Hematopoietic multipotent progenitor cell treated with erythropoietin and hydrocortisone succinate and interleukin-3 and kit ligand, for 8 days (in vitro differentiated cells): ENCODE results near the gene ZRANB3.
"Not testable (repeated sequence)": the region's sequence is repeated elsewhere in the genome, so short reads cannot be mapped to it uniquely, and the experiment has no call there.

Experiments used
- DNase-seq: peaks from one replicate; pipeline ENCODE4 v3.0.0-alpha.2; 2015

ZRANB3 gene

GRCh38 chr2:135530313-135531230 lies at the start of gene ZRANB3:
Gene ZRANB3 (minus strand): TSS chr2:135531218.
- peak; percentile 99 for DNase-seq

GRCh38 chr2:135573620-135574019 lies 42.6 kb upstream of the ZRANB3 start:
- no peak for DNase-seq

DNA sequence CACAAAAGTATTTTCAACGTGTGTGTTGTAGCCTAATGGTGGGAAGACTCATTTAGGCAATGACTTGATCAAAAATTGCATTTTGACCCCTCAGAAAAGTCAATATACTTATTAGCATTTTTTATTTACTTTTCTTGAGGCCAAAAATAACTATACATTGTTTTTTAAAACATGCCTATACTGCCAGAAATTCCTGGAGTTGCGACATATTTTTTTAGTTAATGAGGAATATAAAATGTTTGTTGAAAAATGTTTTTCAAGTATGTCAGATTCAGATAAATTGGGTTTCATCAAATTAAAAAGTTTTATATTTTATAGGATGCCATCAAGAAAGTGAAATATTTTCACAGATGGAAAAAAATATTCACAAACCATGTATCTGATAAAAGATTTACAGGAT lies 39.9 kb upstream of the ZRANB3 start:
- no peak for DNase-seq

GRCh38 chr2:135563793-135564192 lies 32.8 kb upstream of the ZRANB3 start:
- no peak for DNase-seq

- no peak for DNase-seq
Measured at GRCh38 chr2:135561925-135562324, 30.9 kb upstream of the ZRANB3 start.

- no peak for DNase-seq
Measured at GRCh38 chr2:135557530-135557929, 26.5 kb upstream of the ZRANB3 start.

DNA sequence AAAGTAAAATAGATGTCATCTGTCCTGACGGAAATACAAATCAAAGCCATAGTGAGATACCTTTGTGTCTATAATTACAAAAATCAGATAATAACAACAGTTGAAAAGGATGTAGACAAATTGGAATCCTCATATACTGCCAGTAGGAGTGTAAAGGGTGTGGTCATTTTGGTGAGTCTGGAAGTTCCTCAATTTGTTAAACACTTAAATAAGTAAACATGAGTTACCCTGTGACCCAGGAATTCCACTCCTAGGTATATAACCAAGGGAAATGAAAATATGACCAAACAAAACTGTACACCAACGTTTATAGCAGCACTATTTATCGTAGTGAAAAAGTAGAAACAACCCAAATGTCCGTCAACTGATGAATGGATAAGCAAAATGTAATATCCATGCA lies 24.3 kb upstream of the ZRANB3 start:
- no peak for DNase-seq

DNA sequence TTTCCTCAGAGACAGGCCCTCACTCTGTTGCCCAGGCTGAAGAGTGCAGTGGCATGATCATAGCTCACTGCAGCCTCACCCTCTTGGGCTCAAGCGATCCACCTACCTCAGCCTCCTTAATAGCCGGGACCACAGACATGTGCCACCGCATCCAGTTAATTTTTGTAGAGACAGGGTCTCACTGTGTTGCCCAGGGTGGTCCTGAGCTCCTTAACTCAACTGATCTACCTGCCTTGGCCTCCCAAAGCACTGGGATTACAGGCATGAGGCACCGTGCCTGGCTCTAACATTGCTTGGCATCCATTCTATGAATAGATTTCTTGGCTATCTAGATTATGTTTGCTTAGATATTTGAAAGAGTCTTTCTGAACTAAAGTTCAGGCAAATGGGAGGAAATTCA lies 21.9 kb upstream of the ZRANB3 start:
- no peak for DNase-seq

DNA sequence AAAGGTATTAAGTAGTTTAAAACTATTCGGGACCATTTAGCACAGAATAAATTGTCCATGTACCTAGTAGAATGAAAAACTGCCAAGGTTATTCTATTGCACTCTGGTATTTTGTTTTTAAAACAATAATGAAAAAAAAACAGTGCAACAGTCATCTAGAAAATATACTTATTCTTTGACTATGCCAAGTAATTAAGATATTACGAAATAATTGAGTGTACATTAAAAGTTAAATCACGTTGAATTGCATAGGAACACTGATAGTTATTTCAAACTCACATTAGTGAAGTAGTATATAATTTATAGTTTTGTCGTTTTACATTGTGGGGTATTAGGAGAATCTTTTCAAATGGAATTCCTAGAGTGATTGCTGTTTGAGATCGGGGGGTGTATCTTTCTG lies 20.3 kb upstream of the ZRANB3 start:
- no peak for DNase-seq

DNA sequence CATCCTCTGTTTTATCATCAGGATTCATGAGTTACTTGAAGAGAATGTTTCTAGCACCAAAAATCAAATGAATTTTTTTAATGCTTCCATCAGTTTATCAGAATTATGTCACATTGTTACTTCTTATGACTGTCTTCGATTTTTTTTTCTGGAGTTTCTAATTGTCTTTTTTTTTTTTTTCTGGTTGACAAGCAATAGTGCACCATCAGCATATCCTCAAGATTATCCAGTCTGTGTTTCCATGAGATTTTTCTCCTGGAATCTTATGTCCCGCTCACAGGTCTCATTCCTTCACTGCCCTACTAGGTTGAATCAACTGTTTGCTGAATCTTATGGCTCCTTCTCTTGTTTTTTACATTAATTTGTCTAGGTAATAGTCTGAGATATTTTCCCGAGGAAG lies 16.3 kb upstream of the ZRANB3 start:
- no peak for DNase-seq

DNA sequence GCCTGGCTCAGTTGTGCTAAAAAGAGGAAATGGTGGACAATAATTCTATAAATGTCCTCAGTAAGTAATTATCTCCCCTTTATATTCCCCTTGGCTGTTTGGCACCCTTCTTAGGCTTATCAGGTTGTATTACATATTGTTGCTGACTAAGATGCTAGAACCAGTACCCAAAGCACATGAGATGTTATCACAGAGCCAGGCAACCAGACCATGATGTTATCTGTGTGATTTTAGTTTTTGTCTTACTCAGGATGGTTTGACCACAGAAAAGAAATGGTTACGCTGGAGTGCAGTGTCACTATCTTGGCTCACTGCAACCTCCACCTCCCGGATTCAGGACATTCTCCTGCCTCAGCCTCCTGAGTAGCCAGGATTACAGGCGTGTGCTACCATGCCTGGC lies 15.4 kb upstream of the ZRANB3 start:
- DNase-seq, result peak; percentile 15

DNA sequence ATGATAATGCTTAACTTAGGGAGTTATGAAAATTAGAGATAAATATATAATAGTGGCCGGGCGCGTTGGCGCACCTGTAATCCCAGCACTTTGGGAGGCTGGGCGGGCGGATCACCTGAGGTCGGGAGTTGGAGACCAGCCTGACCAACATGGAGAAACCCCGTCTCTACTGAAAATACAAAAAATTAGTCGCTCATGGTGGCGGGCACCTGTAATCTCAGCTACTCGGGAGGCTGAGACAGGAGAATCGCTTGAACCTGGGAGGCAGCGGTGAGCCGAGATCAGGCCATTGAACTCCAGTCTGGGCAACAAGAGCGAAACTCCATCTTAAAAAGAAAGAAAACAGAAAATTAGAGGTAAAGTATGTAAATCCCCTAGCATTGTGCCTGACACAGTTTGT lies 2.5 kb upstream of the ZRANB3 start:
- not testable (repeated sequence) for DNase-seq

DNA sequence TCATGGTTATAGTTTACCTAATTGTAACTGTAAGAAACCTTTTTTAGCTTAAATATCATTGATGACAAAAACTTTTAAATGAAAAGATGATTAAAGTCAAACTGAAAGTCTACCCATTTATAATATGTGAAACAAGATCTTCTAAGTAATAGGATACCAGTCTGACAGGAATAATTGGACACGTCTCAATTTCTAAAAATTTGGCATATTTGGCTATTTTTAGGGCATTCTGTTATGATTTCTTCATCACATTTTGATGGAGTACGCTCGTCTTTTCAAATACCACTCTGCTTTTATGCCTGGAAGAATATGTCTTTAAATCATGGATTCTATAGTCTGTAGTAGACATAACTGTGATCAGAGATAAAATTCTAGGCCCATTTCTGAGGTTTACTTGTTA lies 1.6 kb upstream of the ZRANB3 start:
- DNase-seq, result no peak

DNA sequence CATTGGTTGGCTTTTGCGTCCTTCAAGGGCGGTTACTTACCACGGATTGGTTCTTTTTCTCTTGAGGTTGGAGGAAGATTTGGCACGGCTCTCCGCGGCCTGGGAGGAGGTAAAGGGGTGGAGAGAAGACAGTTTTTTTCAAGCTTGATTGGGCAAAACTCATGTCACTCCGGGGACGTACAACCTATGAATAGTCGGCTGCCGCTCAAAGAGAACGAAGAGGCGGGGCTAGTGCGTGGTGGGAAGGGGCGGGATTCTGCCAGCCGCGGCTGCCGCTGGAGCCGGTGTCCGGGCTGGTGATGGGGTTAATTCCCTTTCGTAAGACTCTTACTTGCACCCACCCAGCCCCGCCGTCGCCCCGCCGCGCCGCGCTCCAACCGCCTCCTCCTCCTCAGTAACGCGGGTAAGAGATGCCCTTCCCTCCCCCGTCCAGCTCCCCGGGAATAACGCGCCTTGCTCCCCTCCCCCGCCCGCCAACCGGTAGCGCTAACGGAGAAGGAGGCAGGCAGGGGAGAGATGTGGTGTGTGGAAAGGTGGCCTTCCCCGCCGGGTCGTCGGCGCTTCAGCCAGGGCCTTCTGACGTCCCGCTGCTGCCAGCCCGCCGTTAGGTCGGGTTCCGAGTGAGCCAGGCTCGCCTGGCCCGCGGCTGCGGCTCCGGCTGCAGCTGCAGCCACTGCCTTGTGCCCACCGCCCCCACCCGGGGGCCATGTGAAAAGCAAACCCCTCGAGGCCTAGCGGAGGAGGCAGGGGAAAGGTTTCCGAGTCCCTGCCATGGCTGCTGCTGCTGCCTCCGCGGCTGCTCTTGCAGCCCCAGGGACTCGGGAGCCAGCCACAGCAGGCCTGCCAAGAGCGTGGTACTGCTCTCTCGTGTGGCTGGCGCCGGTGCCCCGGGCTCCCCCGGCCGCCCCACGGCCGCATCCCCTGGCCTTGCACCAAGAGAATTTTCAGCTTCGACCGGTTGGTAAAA lies 496 bp upstream of the ZRANB3 start, which contains the start of gene R3HDM1:
Gene R3HDM1, plus strand, starts transcription at position 254 of the 967 bp plus-strand sequence. CDS start 73,362 bp downstream, outside the sequence.
- peak; percentile 100 for DNase-seq

DNA sequence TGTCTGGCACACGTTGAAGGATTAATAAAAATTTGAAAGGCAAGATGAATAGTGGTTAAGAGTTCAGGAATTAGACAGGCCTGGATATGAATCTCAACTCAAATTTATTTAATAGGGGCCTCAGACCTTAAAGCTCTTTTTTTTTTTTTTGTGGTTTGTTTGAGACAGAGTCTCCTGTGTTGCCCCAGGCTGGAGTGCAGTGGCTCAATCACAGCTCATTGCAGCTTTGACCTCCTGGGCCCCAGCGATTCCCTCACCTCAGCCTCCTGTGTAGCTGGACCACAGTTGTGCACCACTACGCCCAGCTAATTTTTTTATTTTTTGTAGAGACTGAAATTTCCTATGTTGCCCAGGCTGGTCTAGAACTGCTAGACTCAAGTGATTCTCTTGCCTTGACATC lies 3.0 kb downstream of the ZRANB3 start:
- no peak for DNase-seq

DNA sequence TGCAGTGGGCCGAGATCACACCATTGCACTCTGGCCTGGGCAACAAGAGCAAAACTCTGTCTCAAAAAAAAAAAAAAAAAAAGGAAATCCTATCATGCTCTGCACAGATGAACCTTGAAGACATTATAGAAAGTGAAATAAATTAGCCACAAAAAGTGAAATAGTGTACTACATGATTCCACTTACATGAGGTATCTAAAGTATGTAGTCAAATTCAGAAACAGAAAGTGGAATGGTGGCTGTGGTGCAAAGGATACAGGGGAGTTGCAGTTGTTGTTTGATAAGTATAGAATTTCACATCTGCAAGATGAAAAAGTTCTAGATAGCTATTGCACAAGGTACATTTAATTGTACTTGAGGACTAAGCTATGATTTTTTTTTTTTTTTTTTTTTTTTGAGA lies 5.2 kb downstream of the ZRANB3 start:
- no peak for DNase-seq

DNA sequence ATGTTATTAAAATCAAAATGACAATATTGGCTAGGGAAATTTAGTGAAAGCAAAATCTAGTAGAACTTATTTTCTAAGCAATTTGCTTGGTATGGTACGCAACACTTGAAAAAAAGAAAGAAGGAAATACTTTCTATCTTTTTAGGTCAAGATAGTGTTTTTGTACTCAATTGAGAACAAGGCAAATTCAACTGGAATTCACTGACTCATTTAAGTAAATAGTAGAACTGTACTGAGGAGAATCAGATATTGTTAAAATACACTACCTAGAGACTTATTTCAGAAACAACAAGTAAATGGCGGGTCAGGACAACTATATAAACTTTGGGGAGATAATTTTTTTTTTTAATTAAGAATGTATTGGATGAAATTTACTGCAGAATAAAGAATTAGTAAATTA lies 18.9 kb downstream of the ZRANB3 start:
- DNase-seq, result no peak

GRCh38 chr2:135510577-135510976 lies 20.4 kb downstream of the ZRANB3 start:
- DNase-seq, result no peak

DNA sequence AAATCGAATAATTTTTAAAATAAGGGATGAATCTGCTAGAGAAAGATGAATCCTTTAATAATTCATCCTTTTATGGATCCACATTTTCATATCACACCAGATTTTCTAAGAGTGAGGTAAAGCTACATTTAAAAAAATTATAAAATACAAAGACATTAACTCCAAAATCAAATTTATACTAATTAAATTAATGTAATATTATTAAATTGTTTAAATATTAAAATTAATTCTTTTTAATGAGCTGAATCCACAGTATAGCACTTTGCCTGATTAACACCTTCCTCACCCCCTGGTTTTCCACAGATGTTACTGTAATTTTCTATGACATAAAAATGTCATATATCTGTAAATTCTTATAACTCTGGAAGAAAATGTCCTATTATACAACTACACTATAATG lies 26.2 kb downstream of the ZRANB3 start:
- no peak for DNase-seq

GRCh38 chr2:135498588-135498987 lies 32.4 kb downstream of the ZRANB3 start:
- not testable (repeated sequence) for DNase-seq

DNA sequence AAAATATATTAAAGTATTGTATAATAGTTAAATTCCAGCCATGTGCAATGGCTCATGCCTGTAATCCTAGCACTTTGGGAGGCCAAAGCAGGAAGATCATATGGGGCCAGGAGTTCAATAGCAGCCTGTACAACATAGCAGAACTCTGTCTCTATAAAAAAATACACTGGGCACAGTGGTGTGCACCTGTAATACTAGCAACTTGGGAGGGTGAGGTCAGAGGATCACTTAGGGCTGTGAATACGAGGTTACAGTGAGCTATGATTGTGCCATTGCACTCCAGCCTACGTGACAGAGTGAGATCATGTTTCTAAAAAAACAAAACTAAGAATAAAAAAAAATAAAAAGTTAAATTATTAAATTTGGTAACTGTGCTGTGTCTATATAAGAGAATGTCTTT lies 36.1 kb downstream of the ZRANB3 start:
- DNase-seq, result no peak

- no peak for DNase-seq
Measured at GRCh38 chr2:135494503-135494902, 36.5 kb downstream of the ZRANB3 start.

- no peak for DNase-seq
Measured at GRCh38 chr2:135490376-135490775, 40.6 kb downstream of the ZRANB3 start.

- DNase-seq, result no peak
Measured at GRCh38 chr2:135485441-135485840, 45.6 kb downstream of the ZRANB3 start.
